NB4 (cell line): Measurements from ENCODE around the gene AFF2.

ENCODE experiments used
- DNase-seq: peaks from one replicate; pipeline ENCODE4 v3.0.0; 2010; ENCODE audit warnings: low read depth
- H3K4me3 ChIP-seq: one replicate; pipeline ENCODE4 v1.5.1; 2011; ENCODE audit warnings: mild to moderate bottlenecking, low read depth, low read length, moderate library complexity
- CTCF ChIP-seq: IDR thresholded peaks from one replicate; pipeline ENCODE4 v1.5.1; 2012; ENCODE audit warnings: low read depth, low read length
- MAX ChIP-seq: IDR thresholded peaks from 2 replicates; pipeline ENCODE4 v1.6.1; 2011; ENCODE audit warnings: low read depth, low read length
- MYC ChIP-seq: IDR thresholded peaks from 2 replicates; pipeline ENCODE4 v1.6.1; 2011; ENCODE audit warnings: low read depth, low read length
- POLR2A ChIP-seq: IDR thresholded peaks from 2 replicates; pipeline ENCODE4 v1.6.1; 2011; ENCODE audit warnings: mild to moderate bottlenecking; ENCODE audit not compliant: insufficient read length; ENCODE audit errors: extremely low read depth

The AFF2 gene

GRCh38 chrX:148771440-148771839 lies 271.0 kb downstream of the AFF2 start:
- H3K4me3 ChIP-seq: no peak overlapping the region
- TF ChIP-seq CTCF (no peak), MYC (no peak), POLR2A (no peak), MAX (no peak)
- DNase-seq: no peak

GRCh38 chrX:148774276-148774675 lies 273.9 kb downstream of the AFF2 start:
- no peak for TF ChIP-seq MAX
- no peak for TF ChIP-seq CTCF
- no peak for TF ChIP-seq POLR2A
- TF ChIP-seq MYC: no peak
- no peak overlapping the region for H3K4me3 ChIP-seq
- DNase-seq: no peak

- H3K4me3 ChIP-seq: no peak overlapping the region
- no peak for DNase-seq
- TF ChIP-seq MAX: no peak
- TF ChIP-seq CTCF: no peak
- TF ChIP-seq POLR2A: no peak
- TF ChIP-seq MYC: no peak
Measured at GRCh38 chrX:148784137-148784536, 283.7 kb downstream of the AFF2 start.

GRCh38 chrX:148784856-148785255 lies 284.4 kb downstream of the AFF2 start:
- no peak for TF ChIP-seq MAX
- no peak for DNase-seq
- no peak overlapping the region for H3K4me3 ChIP-seq

- no peak for DNase-seq
- no peak overlapping the region for H3K4me3 ChIP-seq
- TF ChIP-seq MYC (no peak), CTCF (no peak), POLR2A (no peak), MAX (no peak)
Measured at GRCh38 chrX:148785256-148785655, 284.8 kb downstream of the AFF2 start.

GRCh38 chrX:148788449-148788848 lies 288.0 kb downstream of the AFF2 start:
- no peak for DNase-seq
- TF ChIP-seq POLR2A (no peak), MAX (no peak), MYC (no peak)
- no peak overlapping the region for H3K4me3 ChIP-seq

- DNase-seq: no peak
- H3K4me3 ChIP-seq: no peak overlapping the region
- TF ChIP-seq POLR2A (no peak), CTCF (no peak), MYC (no peak), MAX (no peak)
Measured at GRCh38 chrX:148794350-148794749, 293.9 kb downstream of the AFF2 start.
